Measurements from ENCODE around the gene PPME1. TPM values are rescaled to one million over a fixed set of nuclear protein-coding genes. Genes with fewer than 3 reads are reported as not detected.

Gene PPME1
- total RNA-seq, 1 donor from 2014 or later, result 55.7 TPM

- H3K36me3 Mint-ChIP-seq, result no peaks in the 10 kb centered on the region
- DNase-seq (ENCODE audit: low spot score), result no peak
- no peak overlapping the region for H3K27ac Mint-ChIP-seq
- no peak overlapping the region for H3K27ac ChIP-seq
- H3K9ac ChIP-seq, result no peak overlapping the region
- no peaks in the 10 kb centered on the region for H3K27me3 Mint-ChIP-seq (ENCODE audit: insufficient read depth, low read depth)
- no peaks in the 10 kb centered on the region for H3K9me3 ChIP-seq (ENCODE audit: low read depth)
- no peaks in the 10 kb centered on the region for H3K9me3 Mint-ChIP-seq
- no peaks in the 10 kb centered on the region for H4K20me1 ChIP-seq (ENCODE audit: low read depth)
- H3K4me3 ChIP-seq, result no peak overlapping the region
- no peaks in the 10 kb centered on the region for H3K79me2 ChIP-seq (ENCODE audit: low read depth)
- H3K4me1 Mint-ChIP-seq, result peaks cover 3% of the 10 kb centered on the region
- H3K36me3 ChIP-seq, result no peaks in the 10 kb centered on the region
- no peaks in the 10 kb centered on the region for H3F3A ChIP-seq (ENCODE audit: low read depth)
- no peak overlapping the region for H2AFZ ChIP-seq (replicated peaks)
- no peaks in the 10 kb centered on the region for H3K4me1 ChIP-seq
- no peak overlapping the region for H3K4me2 ChIP-seq
- no peaks in the 10 kb centered on the region for H3K27me3 ChIP-seq
- TF ChIP-seq EZH2 (IDR thresholded peaks at IDR 0.05), result no peak
- TF ChIP-seq EZH2phosphoT487 (IDR thresholded peaks at IDR 0.05), result no peak
- TF ChIP-seq CTCF (IDR thresholded peaks at IDR 0.05), result no peak
- no peak overlapping the region for H3K4me3 Mint-ChIP-seq
Observed at GRCh38 chr11:74280494-74280893, 109.4 kb downstream of the PPME1 start.

- TF ChIP-seq EZH2phosphoT487 (IDR thresholded peaks at IDR 0.05) (no peak), EZH2 (IDR thresholded peaks at IDR 0.05) (no peak), CTCF (IDR thresholded peaks at IDR 0.05) (no peak)
- Histone ChIP-seq H3K36me3 (no peaks in the 10 kb centered on the region), H3F3A (ENCODE audit: low read depth) (no peaks in the 10 kb centered on the region), H3K27me3 (no peaks in the 10 kb centered on the region), H3K79me2 (ENCODE audit: low read depth) (no peaks in the 10 kb centered on the region), H4K20me1 (ENCODE audit: low read depth) (no peaks in the 10 kb centered on the region), H3K27ac (no peak overlapping the region), H3K4me1 (no peaks in the 10 kb centered on the region), H3K4me2 (no peak overlapping the region), H3K9me3 (ENCODE audit: low read depth) (no peaks in the 10 kb centered on the region), H3K9ac (no peak overlapping the region), H3K4me3 (no peak overlapping the region), H2AFZ (replicated peaks) (no peak overlapping the region)
- Mint-ChIP-seq H3K27ac (no peak overlapping the region), H3K9me3 (no peaks in the 10 kb centered on the region), H3K4me3 (no peak overlapping the region), H3K4me1 (peaks cover 3% of the 10 kb centered on the region), H3K36me3 (no peaks in the 10 kb centered on the region), H3K27me3 (ENCODE audit: insufficient read depth, low read depth) (no peaks in the 10 kb centered on the region)
- no peak for DNase-seq (ENCODE audit: low spot score)
Observed at GRCh38 chr11:74282421-74282820, 111.3 kb downstream of the PPME1 start.

- TF ChIP-seq CTCF (IDR thresholded peaks at IDR 0.05), result no peak
- TF ChIP-seq EZH2phosphoT487 (IDR thresholded peaks at IDR 0.05), result no peak
- TF ChIP-seq EZH2 (IDR thresholded peaks at IDR 0.05), result no peak
- Mint-ChIP-seq H3K9me3 (no peaks in the 10 kb centered on the region), H3K27me3 (ENCODE audit: insufficient read depth, low read depth) (no peaks in the 10 kb centered on the region), H3K4me3 (no peak overlapping the region), H3K36me3 (no peaks in the 10 kb centered on the region), H3K4me1 (no peaks in the 10 kb centered on the region), H3K27ac (no peak overlapping the region)
- Histone ChIP-seq H3K9ac (no peak overlapping the region), H3K79me2 (ENCODE audit: low read depth) (no peaks in the 10 kb centered on the region), H3K4me3 (no peak overlapping the region), H3K27me3 (no peaks in the 10 kb centered on the region), H3K9me3 (ENCODE audit: low read depth) (no peaks in the 10 kb centered on the region), H3K36me3 (no peaks in the 10 kb centered on the region), H3K4me2 (no peak overlapping the region), H3K4me1 (no peaks in the 10 kb centered on the region), H3K27ac (no peak overlapping the region), H3F3A (ENCODE audit: low read depth) (no peaks in the 10 kb centered on the region), H4K20me1 (ENCODE audit: low read depth) (no peaks in the 10 kb centered on the region), H2AFZ (replicated peaks) (no peak overlapping the region)
- DNase-seq (ENCODE audit: low spot score), result peak; percentile 49
Observed at GRCh38 chr11:74282914-74283371, 111.9 kb downstream of the PPME1 start.

Data from neural progenitor cell (in vitro differentiated cells).